ENCODE results near the gene NADSYN1. TPM values are rescaled to one million over a fixed set of nuclear protein-coding genes. Genes with fewer than 3 reads are reported as not detected.
"Not testable (repeated sequence)": the region's sequence is repeated elsewhere in the genome, so short reads cannot be mapped to it uniquely, and the experiment has no call there.

Gene NADSYN1
- total RNA-seq, 2 donors from 2014 or later, result 107 to 111 TPM

GRCh38 chr11:71525188-71525937 is 72.4 kb downstream of the NADSYN1 start:
- no peak for DNase-seq
- no peak for ATAC-seq (replicated peaks in 1 of 2)
- Mint-ChIP-seq H3K27ac (no peak overlapping the region), H3K36me3 (ENCODE audit: insufficient read depth in 2 of 2) (peaks cover 0 to 1% of the 10 kb centered on the region in 2 donors), H3K4me3 (no peak overlapping the region), H3K4me1 (ENCODE audit: low read depth) (no peaks in the 10 kb centered on the region), H3K27me3 (ENCODE audit: low read depth) (peaks cover under 1% of the 10 kb centered on the region), H3K9me3 (peaks cover 3 to 6% of the 10 kb centered on the region in 2 donors)

DNA sequence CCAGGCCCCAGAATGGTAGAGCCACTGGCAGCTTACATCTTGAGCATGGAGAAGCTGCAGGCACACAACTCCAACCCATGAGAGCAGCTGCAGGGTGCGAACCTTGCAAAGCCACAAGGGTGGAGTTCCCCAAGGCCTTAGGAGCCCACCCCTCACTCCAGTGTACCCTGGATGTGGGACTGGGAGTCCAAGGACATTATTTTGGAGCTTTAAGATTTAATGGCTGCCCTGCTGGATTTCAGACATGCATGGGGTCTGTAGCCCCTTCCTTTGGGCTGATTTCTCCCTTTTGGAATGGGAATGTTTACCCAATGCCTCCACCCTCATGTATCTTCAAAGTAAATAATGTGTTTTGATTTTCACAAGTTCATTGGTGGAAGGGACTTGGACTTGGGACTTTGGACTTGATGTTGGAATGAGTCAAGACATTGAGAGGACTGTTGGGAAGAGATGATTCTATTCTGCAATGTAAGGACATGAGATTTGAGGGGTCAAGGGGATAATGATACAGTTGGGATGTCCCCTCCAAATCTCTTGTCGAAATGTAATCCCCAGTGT is 73.0 kb downstream of the NADSYN1 start:
- peaks cover 7% of the 10 kb centered on the region for H3K27me3 Mint-ChIP-seq (ENCODE audit: low read depth)
- H3K4me1 Mint-ChIP-seq (ENCODE audit: low read depth), result no peaks in the 10 kb centered on the region
- H3K4me3 Mint-ChIP-seq, result no peak overlapping the region
- peaks cover 3 to 6% of the 10 kb centered on the region in 2 donors for H3K9me3 Mint-ChIP-seq
- peaks cover 0 to 1% of the 10 kb centered on the region in 2 donors for H3K36me3 Mint-ChIP-seq (ENCODE audit: insufficient read depth in 2 of 2)
- H3K27ac Mint-ChIP-seq, result no peak overlapping the region
- DNase-seq (no peak), ATAC-seq (replicated peaks in 1 of 2) (no peak)

DNA sequence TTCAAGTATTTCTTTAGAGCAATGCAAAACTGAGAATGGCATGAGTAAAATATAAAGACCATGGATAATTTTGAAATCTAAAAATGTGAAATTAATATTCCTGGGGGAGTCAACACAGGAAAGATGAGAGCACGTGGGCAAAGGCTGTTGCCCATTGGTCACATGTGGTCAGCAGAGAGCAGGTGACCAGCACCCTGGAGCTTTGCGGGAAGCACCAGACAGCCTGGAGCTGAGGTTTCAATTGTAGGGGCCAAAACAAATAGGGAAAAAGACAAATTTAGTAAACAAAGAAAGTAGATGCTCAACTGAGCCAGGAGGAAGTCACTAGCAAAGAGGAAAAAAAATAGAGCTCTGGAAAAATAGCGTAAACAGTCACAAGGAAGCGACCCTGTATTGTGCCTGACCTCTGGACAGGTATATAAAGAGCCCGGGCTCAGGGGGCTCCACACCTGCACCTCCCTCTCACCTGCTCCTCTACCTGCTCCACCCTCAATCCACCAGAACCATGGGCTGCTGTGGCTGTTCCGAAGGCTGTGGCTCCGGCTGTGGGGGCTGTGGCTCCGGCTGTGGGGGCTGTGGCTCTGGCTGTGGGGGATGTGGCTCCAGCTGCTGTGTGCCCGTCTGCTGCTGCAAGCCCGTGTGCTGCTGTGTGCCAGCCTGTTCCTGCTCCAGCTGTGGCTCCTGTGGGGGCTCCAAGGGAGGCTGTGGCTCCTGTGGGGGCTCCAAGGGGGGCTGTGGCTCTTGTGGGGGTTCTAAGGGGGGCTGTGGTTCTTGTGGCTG is 74.0 kb downstream of the NADSYN1 start, which contains the start of gene KRTAP5-7:
TSS of gene KRTAP5-7 (plus strand) at position 472 of the 780 bp plus-strand sequence. CDS start at position 506, 34 bp downstream.
- not testable (repeated sequence) for H3K4me3 Mint-ChIP-seq; H3K27ac Mint-ChIP-seq; H3K4me1 Mint-ChIP-seq (ENCODE audit: low read depth); DNase-seq; ATAC-seq (replicated peaks in 1 of 2); H3K9me3 Mint-ChIP-seq; H3K27me3 Mint-ChIP-seq (ENCODE audit: low read depth); H3K36me3 Mint-ChIP-seq (ENCODE audit: insufficient read depth in 2 of 2)

DNA sequence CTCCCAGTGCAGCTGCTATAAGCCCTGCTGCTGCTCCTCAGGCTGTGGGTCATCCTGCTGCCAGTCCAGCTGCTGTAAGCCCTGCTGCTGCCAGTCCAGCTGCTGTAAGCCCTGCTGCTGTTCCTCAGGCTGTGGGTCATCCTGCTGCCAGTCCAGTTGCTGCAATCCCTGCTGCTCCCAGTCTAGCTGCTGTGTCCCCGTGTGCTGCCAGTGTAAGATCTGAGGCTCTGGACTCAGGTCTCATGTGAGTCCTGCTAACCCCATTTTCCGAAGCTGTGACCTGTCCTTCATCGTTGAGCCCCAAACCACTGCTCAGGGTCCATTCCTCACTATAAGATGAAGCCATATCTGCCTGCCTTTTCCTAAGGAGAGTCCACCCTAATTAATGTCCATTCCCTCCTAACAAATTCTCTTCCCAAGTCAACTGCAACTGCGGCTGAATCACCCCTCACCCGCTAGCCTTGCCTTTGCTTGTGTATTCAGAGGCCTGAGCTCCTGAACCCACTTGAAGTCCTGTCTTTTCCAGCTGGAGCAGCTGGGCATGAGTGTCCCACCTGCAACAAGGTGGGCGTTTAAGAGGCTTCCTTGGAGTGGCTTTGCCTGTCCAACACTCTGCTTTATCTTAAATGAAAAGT is 74.7 kb downstream of the NADSYN1 start:
- H3K4me1 Mint-ChIP-seq (ENCODE audit: low read depth), result no peaks in the 10 kb centered on the region
- ATAC-seq (replicated peaks in 1 of 2) (no peak), DNase-seq (no peak)
- H3K27me3 Mint-ChIP-seq (ENCODE audit: low read depth), result peaks cover 7% of the 10 kb centered on the region
- H3K36me3 Mint-ChIP-seq (ENCODE audit: insufficient read depth in 2 of 2), result no peaks in the 10 kb centered on the region
- no peak overlapping the region for H3K4me3 Mint-ChIP-seq
- no peak overlapping the region for H3K27ac Mint-ChIP-seq
- no peaks in the 10 kb centered on the region for H3K9me3 Mint-ChIP-seq

- no peaks in the 10 kb centered on the region for H3K36me3 Mint-ChIP-seq (ENCODE audit: insufficient read depth in 2 of 2)
- no peak for ATAC-seq (replicated peaks in 1 of 2)
- no peaks in the 10 kb centered on the region for H3K9me3 Mint-ChIP-seq
- no peaks in the 10 kb centered on the region for H3K4me1 Mint-ChIP-seq (ENCODE audit: low read depth)
- H3K27me3 Mint-ChIP-seq (ENCODE audit: low read depth), result peaks cover 7% of the 10 kb centered on the region
- H3K4me3 Mint-ChIP-seq, result no peak overlapping the region
- no peak overlapping the region for H3K27ac Mint-ChIP-seq
- DNase-seq, result no peak
These were observed 77.6 kb downstream of the NADSYN1 start for GRCh38 chr11:71530602-71531001.

GRCh38 chr11:71532036-71532610 is 79.1 kb downstream of the NADSYN1 start:
- no peak overlapping the region for H3K4me3 Mint-ChIP-seq
- no peaks in the 10 kb centered on the region for H3K9me3 Mint-ChIP-seq
- H3K27ac Mint-ChIP-seq, result no peak overlapping the region
- no peaks in the 10 kb centered on the region for H3K4me1 Mint-ChIP-seq (ENCODE audit: low read depth)
- DNase-seq (no peak), ATAC-seq (replicated peaks in 1 of 2) (no peak)
- H3K36me3 Mint-ChIP-seq (ENCODE audit: insufficient read depth in 2 of 2), result no peaks in the 10 kb centered on the region
- peaks cover 7% of the 10 kb centered on the region for H3K27me3 Mint-ChIP-seq (ENCODE audit: low read depth)

DNA sequence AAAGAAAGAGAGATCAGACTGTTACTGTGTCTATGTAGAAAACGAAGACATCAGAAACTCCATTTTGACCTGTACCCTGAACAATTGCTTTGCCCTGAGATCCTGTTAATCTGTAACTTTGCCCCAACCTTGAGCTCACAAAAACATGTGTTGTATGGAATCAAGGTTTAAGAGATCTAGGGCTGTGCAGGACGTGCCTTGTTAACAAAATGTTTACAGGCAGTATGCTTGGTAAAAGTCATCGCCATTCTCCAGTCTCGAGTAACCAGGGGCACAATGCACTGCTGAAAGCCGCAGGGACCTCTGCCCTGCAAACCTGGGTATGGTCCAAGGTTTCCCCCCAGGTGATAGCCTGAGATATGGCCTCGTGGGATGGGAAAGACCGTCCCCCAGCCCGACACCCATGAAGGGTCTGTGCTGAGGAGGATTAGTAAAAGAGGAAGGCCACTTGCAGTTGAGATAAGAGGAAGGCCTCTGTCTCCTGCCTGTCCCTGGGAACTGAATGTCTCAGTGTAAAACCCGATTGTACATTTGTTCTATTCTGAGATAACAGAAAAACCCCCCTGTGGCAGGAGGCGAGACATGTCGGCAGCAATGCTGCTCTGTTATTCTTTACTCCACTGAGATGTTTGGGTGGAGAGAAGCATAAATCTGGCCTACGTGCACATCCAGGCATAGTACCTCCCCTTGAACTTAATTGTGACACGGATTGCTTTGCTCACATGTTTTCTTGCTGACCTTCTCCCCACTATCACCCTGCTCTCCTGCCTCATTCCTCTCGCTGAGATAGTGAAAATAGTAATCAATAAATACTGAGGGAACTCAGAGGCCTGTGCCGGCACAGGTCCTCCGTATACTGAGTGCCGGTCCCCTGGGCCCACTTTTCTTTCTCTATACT is 82.0 kb downstream of the NADSYN1 start:
- not testable (repeated sequence) for H3K4me1 Mint-ChIP-seq (ENCODE audit: low read depth); H3K4me3 Mint-ChIP-seq; H3K27ac Mint-ChIP-seq; H3K9me3 Mint-ChIP-seq; DNase-seq; H3K36me3 Mint-ChIP-seq (ENCODE audit: insufficient read depth in 2 of 2); H3K27me3 Mint-ChIP-seq (ENCODE audit: low read depth); ATAC-seq (replicated peaks in 1 of 2)

DNA sequence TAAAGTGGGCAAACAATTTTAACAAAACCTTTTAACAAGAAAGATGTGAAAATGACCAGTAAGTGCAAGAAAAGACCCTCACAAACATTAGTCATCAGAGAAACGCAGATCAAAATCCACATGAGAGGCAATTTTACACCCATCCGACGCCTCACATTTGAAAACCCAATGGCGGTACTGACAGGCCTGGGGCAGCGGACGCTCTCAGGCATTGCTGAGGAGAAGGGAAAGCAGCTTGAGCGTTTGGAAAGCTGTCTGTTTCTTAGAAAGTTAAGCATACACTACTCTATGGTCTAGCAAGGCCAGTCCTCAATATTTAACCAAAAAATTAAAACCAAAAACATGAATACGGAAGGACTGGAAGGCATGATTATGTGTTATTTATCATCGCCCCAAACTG is 82.8 kb downstream of the NADSYN1 start:
- no peak for DNase-seq
- ATAC-seq (replicated peaks in 1 of 2), result no peak

DNA sequence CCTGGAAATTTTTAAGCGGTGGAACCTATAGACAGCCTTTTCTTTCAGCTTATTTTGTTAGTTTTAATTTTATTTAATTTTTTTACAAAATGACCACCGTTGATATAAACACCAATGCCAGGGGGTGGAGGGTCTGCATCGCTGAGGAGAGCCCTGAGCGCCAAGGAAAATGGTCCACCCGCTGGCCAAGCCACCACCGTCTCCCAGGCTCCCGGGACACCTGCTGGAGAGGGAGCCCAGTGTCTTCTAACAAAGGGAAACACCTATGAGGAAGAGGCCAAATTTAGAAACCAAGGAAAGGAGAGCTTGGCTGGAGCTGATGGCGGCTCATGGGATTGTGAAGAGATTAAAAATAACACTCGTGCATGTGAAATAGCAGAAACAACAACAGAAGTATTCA is 84.5 kb downstream of the NADSYN1 start:
- peaks cover 9% of the 10 kb centered on the region for H3K4me1 Mint-ChIP-seq (ENCODE audit: low read depth)
- H3K27me3 Mint-ChIP-seq (ENCODE audit: low read depth), result no peaks in the 10 kb centered on the region
- ATAC-seq (replicated peaks in 1 of 2), result no peak
- peaks cover 6 to 10% of the 10 kb centered on the region in 2 donors for H3K36me3 Mint-ChIP-seq (ENCODE audit: insufficient read depth in 2 of 2)
- H3K9me3 Mint-ChIP-seq, result peaks cover 6 to 9% of the 10 kb centered on the region in 2 donors
- DNase-seq, result no peak
- H3K27ac Mint-ChIP-seq, result no peak overlapping the region
- H3K4me3 Mint-ChIP-seq, result no peak overlapping the region

More for the DNA sequence above, 82.8 kb downstream of the NADSYN1 start:
- peaks cover under 1 to 3% of the 10 kb centered on the region in 2 donors for H3K36me3 Mint-ChIP-seq (ENCODE audit: insufficient read depth in 2 of 2)
- no peak overlapping the region for H3K27ac Mint-ChIP-seq
- H3K9me3 Mint-ChIP-seq, result peaks cover 3% of the 10 kb centered on the region in 2 donors
- H3K4me1 Mint-ChIP-seq (ENCODE audit: low read depth), result peaks cover 4% of the 10 kb centered on the region
- peaks cover 1% of the 10 kb centered on the region for H3K27me3 Mint-ChIP-seq (ENCODE audit: low read depth)
- H3K4me3 Mint-ChIP-seq, result no peak overlapping the region

DNA sequence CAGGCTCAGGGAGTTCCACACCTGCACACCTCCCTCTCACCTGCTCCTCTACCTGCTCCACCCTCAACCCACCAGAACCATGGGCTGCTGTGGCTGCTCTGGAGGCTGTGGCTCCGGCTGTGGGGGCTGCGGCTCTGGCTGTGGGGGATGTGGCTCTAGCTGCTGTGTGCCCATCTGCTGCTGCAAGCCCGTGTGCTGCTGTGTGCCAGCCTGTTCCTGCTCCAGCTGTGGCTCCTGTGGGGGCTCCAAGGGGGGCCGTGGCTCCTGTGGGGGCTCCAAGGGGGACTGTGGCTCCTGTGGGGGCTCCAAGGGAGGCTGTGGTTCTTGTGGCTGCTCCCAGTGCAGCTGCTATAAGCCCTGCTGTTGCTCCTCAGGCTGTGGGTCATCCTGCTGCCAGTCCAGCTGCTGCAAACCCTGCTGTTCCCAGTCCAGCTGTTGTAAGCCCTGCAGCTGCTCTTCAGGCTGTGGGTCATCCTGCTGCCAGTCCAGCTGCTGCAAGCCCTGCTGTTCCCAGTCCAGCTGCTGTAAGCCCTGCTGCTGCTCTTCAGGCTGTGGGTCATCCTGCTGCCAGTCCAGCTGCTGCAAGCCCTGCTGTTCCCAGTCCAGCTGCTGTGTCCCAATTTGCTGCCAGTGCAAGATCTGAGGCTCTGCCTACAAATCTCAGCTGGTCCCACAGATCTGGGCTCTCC is 85.1 kb downstream of the NADSYN1 start, which contains the start of gene KRTAP5-8:
TSS of gene KRTAP5-8 (plus strand) at position 49 of the 689 bp plus-strand sequence. CDS start at position 80, 31 bp downstream.
- not testable (repeated sequence) for H3K4me3 Mint-ChIP-seq; DNase-seq; H3K27me3 Mint-ChIP-seq (ENCODE audit: low read depth); H3K36me3 Mint-ChIP-seq (ENCODE audit: insufficient read depth in 2 of 2); H3K27ac Mint-ChIP-seq; ATAC-seq (replicated peaks in 1 of 2)
- H3K9me3 Mint-ChIP-seq, result peaks cover 6 to 11% of the 10 kb centered on the region in 2 donors
- peaks cover 13% of the 10 kb centered on the region for H3K4me1 Mint-ChIP-seq (ENCODE audit: low read depth)

DNA sequence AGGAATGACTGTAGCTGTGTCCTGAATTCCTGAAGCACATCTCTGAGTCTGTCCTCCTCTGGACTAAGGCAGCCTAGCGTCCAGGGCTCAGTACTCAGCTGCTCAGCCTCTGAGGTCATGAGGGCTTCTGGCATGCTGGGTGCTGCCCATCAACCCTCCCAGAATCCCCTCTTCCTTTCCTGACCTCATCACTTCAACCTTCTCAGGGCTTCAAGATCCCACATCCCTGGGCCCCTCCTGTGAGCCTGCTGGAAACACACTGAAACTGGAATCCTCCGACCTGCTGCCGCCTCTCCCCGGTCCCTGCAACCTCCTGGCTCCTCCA is 85.6 kb downstream of the NADSYN1 start:
- Mint-ChIP-seq H3K27me3 (ENCODE audit: low read depth) (no peaks in the 10 kb centered on the region), H3K4me1 (ENCODE audit: low read depth) (peaks cover 18% of the 10 kb centered on the region), H3K9me3 (peaks cover 6 to 11% of the 10 kb centered on the region in 2 donors), H3K4me3 (no peak overlapping the region), H3K27ac (no peak overlapping the region), H3K36me3 (ENCODE audit: insufficient read depth in 2 of 2) (peaks cover 6 to 10% of the 10 kb centered on the region in 2 donors)
- no peak for ATAC-seq (replicated peaks in 1 of 2)
- DNase-seq, result no peak

Data from activated T-cell treated with anti-CD3 and anti-CD28 coated beads, Interleukin-2, amount 50 U/mL, for 72 hours (primary cell).